NCI-H1417 (cell line): Measurements from ENCODE around the gene ANO9.
"Not testable (repeated sequence)": the region's sequence is repeated elsewhere in the genome, so short reads cannot be mapped to it uniquely, and the experiment has no call there.

Experiments used
- DNase-seq, 3 experiments: peaks; one replicate each; lab custom pipeline; 2025; lab: John Stamatoyannopoulos, UW

The ANO9 gene

DNA sequence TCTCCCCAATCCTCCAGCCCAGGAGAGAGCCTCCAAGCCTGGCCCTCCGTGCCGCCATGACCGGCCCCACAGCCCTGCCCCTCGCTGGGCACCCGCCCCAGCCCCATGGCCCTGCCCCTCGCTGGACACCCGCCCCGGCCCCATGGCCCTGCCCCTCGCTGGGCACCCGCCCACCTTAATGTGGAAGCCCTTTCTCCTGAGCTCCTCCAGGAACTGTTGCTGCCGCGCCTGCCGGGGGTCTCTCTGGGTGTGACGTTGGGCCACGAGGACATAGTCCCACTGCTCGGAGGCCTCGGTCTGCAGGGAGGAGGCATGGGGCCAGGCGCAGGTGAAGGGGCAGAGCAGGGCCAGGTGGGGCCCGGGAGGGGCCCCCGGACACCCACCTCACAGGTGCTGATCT is 8.2 kb downstream of the ANO9 start:
- DNase-seq, result no peak

DNA sequence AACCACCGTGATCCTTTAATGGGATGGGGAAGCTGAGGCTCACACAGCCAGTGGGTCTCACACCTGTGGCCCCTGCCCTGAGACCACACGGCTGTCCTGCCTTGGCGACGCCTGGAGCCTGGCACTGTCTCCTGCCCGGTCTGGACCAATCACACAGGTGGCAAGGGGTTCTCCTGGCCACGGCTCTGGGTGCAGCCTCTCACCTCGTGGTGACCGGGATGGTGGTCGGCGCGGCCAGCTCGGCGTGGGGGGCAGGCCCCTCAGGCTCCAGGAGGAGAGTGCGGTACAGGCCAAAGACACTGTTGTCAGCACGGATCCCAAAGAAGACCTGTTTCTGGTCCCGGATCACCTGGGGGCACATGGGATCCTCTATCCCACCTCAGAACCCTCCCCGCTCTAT is 8.7 kb downstream of the ANO9 start:
- no peak for DNase-seq

DNA sequence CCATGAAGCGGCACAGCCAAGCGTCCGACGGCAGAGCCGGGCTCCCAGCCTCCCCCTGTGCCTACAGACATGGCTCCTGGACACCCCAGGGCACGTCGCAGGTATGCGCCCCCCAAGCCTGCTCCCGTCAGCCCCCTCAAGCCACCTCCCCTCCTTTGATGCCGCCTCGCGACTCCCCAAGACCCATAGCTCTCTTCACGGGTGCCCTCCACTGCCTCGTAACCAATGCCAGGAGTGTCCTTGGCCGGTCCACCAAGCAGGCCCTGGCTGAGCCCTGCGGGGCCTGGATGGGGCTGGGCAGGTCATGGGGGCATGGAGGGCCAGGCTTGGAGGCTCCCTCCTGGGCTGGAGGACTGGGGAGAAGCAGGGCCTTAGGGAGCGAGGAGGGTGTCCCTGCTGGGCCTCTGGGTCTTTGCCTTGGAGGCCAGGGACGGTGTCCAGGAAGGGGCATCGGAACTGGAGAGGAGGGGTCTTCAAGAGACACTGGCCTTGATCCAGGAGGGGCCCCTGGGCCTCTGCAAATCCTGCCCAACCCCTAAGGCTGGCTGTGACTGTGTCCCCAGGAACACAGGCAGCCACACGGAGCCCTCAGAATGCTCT is 9.2 kb downstream of the ANO9 start:
- no peak for DNase-seq

DNA sequence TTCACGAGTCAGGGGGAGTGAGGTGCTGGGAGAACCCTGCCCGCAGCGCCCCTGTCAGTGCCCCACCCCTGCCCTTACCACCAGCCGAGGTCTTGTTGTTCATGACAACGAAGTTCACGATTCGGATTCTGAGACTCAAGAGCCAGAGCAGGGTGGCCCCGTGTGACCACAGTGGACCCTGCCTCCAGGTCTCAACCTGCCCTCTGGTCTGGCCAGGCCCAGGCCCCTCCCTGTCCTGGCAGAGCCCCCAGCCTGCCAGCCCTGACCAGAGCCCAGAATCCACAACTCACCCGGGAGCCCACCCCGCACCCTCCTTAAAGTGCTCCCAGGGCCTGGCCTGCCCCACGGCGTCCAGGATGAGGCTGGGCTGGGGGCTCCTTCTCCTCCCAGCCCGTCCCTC is 9.9 kb downstream of the ANO9 start:
- no peak for DNase-seq

DNA sequence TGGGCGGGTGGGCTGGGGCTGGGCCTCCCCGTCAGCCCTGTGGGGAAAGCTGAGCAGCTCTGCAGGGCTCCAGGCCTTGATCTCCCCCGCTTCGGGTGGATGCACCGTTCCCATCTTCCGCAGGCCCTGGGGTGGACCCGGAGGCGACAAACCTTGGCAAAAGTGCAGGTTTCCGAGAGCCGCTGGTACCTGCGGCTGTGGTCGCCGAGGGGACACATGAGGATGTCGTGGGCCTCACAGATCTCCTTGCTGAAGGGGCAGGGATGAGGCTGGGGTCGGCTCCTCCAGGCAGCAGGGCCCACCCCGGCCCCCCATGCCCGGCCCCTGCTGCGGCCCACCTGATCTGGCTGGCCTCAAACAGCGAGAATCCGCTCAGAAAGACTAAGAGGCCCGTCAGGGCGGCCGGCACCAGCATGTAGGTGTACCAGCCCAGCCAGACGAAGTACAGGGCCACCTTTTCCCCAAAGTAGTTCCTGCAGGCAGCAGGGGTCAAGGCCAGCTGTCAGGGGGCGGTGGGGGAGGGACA is 11.8 kb downstream of the ANO9 start:
- DNase-seq, result no peak

DNA sequence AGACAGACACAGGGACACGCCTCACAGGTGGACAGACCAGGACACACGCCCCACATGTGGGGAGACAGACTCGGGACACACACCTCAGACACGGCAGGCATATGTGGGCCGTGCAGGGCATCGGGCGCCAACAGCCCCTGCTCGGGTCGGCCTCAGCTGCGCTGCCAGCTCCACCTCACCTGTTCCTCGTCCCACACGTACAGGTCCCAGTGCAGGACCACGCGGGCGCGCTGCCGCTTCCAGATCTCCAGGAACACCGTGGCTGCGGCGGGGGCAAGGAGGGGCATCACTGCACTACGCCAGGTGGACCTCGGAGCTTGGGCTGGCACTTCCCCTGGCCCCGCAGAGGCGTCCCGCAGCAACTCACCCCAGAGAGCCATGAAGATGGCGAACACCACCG is 12.4 kb downstream of the ANO9 start:
- no peak for DNase-seq

DNA sequence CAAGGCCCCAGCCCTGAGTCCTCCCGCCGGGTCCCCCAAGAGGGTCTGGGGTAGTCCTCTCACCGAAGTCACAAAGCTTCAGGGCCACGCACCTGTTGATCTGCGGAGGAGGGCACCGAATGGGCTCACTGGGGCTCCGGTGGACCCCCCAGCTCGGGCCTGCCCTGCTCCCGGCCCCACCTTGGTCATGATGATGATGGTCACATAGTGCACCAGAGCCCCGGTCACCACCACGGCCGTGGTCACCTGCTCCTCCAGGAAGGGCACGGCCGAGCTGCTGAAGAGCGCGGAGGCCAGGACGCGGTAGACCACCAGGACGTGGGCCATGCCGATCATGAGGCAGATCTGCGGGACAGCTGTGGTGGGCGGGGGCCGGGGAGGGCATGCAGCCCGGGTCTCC is 13.5 kb downstream of the ANO9 start:
- no peak for DNase-seq

DNA sequence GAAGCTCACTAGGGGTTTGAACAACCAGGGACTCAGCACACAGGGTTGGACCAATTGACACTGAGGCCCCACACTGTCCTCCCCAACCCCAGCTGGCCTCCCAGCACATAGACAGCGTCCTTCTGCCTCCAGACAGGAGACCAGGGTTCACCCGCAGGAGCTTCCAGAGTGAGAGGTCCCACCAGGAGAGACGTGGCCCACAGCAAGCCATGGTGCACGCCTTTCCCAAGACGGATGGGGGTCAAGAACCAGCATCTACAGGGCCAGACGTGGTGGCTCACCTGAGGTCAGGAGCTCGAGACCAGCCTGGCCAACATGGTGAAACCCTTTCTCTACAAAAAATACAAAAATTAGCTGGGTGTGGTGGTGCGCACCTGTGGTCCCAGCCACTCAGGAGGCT is 15.0 kb downstream of the ANO9 start:
- no peak for DNase-seq

DNA sequence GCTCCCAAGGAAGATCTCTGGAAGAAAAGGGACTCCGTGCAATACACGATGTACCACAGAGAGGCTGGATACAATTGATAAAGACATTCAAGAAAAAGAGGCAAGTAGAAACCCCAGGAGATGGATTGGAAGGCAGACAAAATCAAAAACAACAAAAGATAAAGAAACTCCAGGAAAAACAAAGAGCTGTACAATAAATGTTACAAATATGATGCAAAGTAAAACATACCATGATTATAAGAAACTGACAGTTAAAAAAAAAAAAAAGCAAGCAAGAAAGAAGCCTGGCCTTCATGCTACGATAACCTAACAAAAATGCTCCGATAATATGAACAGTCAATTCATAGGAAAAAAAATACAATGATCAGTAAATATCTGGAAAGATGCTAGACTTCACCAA is 16.5 kb downstream of the ANO9 start:
- no peak for DNase-seq

DNA sequence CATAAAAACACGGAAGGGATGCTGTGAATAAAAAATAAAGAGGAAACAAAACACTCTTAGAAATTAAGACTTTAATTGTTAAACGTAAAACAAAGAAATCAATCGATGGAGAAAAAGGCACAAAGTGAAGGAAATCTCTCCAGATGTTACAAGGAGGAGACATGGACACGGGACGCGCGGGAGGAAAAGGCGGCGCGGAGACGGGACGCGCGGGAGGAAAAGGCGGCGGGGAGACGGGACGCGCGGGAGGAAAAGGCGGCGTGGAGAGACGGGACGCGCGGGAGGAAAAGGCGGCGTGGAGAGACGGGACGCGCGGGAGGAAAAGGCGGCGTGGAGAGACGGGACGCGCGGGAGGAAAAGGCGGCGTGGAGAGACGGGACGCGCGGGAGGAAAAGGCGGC is 17.0 kb downstream of the ANO9 start:
- DNase-seq, result not testable (repeated sequence)

DNA sequence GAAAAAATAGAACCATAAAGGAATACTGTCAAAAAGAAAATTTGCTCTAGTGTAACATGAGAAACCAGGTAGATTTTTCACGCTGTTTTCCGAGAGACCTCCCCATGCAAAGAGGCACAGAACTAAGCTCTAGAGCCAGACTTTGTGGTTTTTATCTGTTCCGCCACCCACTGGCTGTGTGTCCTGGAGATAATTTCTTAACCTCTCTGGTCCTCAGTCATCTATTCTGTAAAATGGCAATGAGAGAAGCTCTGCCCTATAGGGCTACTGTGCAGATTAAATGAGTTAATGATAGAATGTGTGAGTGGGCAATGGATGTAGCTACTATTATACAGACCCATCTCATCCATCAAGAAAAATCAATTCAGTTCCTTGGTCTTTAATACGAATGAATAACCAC is 17.6 kb downstream of the ANO9 start:
- no peak for DNase-seq

DNA sequence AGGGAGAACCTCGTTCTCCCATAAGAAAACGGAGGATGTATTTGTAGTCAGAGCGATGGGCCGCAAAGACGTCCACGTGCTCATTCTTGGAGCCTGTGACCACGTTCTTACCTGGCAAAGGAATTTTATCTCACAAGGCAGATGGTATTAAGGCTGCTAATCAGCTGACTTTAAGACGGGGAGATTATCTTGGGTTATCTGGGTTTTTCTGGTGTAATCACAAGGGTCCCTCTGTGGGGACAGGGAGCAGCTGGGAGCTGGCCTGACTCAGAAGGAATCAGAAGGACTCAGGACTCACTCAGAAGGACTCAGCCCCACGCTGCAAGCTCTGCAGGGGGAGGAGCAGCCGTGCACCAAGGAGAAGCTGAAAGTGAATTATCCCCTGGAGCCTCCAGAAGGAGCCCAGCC is 19.6 kb downstream of the ANO9 start:
- no peak for DNase-seq

DNA sequence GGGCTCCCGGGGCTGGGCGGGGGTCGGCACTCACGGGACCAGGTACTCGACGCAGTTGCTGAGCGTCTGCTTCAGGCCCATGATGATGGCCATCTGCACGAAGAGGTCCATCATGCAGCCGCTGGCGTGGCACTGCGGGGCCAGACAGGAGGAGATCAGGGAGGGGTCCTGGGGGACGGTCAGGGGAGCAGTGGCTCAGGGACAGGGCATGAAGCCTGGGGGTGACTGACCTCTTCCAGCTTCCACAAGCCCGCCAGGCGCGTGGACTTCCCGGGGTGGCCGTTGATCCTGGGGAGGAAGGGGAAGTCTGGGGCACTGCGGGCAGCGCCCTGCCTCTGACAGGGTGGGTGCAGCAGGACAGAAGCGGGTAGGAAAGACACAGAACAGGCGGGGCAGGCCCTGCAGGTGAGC is 20.9 kb downstream of the ANO9 start:
- no peak for DNase-seq

DNA sequence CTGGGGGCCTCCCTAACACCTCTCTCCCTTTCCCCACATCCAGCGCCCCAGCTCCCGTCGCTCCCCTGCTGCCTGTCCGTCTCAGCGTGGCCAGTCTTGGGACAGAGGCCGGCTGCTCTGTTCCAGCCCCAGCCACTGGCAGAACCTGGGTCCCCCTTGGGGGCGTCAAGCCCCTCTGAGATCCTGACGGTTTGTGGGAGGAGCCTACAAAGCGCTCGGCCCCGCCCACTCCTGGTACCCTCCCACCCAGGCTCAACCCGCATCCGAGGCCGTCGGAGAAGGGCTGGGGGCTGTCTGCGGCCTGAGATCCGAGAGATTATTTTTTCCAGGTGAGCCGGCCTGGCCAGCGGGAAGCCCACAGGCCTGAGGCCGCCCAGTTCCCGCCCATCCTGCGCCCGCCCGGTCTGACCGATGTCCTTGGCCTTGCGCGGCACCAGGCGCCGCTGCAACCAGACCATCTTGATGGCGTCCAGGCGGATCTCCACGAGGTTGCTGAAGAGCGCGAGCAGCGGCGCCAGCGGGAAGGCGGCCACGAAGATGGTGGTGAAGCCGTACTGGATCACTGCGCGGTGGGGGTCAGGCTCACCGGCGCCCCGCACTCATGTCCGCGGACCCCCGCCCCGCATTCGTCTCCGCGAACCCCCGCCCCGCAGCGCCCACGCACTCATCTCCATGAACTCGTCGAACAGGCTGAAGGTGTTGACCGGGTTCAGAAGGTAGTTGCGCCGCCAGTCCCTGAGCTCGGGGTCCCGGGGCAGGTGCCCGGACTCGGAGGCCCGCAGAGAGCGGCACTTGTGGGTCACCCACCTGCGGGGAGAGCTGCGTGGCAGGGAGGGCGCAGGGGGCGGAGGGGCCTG is 21.5 kb downstream of the ANO9 start:
- no peak for DNase-seq

DNA sequence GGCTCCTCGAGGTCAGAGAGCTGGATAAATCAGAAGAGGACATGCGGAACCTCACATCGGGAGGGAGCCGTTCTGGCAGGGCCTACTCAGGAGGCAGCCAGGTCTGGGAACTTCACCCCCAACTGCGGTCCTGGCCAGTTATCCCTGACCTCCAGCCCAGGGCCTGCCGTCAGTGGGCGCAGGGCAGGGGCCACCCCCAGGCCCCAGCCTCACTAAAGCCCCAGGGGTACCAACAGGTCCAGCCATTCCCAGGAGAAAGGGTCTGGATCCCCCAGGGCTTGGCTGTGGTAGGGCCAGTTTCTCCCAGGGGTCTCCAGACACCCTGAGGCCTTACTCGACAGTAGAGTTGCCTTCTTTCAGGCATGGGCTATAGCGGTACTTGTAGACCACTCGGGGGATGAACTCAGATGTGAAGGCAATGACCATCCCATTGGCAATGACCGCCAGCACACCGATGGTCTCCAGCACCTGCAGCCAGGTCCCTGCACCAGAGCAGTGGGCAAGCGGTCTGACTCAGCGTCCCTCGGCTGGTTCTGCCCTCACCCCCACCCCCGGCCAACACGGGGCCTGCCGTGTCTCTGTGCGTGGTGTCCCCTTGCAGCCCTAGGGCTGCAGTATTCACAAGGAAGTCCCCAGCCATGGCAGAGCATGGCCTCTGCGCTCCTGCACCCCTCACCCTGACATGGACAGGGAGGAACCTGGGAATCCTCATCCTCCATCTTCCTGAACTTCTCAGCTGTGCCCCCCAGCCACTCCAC is 22.4 kb downstream of the ANO9 start:
- no peak for DNase-seq

DNA sequence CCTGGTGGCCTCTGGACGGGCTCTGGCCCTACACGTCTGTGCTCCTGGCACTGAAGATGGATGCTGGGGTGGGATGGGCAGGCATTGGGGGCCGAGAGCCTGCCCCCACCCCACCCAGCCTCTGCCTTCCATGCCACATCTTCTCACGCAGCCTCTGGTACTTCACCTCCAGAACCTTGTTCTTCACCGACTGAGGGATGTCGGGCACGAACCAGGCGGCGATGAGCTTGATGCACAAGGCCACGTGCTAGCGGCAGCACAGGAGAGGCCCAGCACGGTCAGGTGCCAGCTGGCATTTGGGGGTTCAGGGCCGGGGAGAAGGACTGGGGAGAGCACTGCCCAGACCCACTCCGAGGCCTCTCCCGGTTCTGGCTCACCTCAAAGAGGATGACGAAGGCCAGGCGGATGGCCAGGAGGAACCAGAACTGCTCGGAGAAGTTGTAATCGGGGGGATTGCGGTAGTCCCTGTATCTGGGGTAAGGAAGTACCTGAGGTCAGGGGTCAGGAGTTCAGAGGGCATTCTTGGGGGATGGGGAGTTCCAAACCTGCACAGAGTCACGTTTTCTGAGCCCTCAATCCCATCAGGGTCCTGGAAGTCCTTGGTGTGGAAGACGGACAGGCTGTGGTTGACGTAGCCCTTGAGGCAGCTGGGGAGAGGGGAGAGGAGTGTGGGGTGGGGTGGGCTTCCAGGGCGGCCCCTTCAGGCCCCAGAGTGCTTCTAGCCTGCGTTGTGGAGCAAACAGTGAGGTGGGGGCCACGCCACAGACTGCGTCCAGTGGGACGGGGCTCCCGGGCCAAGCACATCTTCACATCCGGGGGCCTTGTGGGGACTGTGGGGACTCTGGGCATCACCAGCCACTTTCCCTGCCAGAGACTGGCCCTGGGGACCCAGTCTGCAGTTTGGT is 23.2 kb downstream of the ANO9 start:
- DNase-seq, result no peak

DNA sequence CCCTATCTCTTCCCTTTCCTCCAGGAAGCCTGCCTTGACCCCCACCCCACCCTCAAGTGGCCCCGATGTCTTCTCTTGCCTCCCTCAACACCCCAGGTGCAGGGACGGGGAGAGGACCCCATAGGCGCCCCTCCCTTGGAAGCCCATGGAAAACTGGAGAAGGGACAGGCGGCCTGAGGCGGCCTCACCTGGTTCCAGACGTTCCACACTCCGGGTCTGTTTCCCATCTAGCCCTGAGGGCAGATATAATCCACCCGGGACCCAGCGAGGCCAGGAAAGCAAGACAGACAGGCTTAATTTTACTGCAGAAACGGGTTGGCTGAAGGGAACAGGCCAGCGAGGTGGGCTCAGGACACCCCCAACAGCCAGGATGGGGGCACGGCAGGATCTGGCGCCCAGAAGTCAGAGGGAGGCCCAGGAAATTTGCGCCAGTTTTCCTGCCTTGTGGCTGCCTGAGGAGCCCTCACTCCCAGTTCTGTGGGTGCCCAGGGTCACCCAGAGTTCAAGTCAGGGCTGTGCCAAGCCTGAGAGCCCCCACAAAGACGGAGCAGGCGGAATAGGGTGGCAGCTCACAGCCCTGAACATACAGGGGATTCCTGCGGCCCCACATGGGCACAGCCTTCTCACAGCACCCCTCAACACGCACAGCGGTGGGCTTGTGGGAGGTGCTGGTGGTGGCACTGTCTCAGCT is 24.0 kb downstream of the ANO9 start:
- DNase-seq, result no peak

DNA sequence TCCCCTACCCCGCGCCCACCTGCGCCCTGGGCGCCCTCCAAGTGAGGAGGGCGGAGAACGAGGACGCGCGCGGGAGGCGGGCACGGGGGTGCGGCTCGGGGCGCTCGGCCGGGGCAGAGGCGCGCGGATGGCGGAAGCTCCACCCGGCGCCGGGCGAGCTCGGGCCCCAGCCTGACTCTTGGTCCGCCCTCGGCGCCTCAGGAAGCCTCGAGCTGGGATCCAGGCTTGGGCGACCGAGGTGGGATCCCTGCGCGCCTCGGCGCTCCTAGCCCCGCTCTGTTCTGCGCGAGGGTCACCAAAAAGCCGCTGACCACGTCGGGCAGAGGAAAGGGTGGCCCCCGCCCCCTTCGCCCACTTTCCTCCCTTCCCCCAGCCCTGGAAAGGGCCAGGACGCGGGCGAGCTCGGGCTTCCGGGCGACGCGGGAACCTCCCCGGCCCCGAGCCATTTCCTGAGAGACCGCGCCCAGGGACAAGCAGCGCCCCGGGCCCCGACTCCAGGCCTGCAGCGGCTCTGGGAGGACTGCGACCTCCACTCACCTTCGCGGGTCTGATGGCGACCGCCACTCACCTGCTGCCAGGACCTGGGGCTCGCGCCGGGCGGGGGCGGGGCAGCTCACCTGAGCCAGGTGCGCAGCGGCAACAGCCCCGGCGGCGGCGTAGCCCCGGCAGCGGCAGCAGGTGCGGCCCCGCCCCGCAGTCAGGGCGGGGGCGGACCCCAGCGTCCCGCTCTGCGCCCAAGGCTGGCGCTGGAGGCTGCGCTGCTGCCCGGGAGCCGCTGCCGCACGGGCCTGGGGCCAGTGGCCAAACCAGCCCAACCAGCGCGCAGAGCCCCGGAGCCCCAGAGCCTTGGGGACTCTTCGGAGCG is 24.8 kb downstream of the ANO9 start:
- DNase-seq, result peak; percentile 68 to 86 (median 86)

DNA sequence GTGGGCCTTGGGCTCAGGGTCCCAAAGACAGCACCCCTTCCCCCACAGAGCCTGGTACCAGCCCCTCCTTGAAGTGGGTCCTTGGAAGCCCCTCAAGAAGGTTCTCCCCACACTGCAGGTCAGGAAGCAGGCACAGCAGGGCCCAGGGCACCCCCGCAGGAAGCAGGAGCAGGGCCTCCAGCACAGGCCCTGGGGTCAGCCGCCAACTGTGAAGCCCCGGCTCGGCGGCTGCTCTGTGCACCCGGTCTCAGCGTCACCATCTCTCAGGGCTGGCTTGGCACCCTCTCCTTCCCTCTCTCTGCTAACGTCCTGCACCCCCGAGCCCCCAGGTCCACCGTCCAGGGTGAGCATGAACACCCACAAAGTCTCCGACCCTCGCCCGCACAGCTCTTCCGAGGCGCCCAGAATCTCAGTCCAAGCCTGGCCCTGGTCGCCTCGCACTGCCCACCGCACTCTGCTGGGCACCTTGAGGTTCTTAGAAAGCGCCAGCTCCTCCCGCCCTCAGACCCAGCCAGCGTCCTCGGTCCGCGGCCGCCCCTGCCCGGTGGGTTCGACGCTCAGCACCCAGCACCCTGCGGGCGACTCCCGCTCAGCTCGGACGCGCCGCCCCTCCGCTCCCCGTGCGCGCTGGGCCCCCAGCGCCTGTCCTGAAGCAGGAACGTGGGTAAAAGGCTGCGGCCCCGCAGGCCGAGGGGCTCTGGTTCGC is 25.6 kb downstream of the ANO9 start:
- peak in 1 of 3 experiments; percentile 43 for DNase-seq

DNA sequence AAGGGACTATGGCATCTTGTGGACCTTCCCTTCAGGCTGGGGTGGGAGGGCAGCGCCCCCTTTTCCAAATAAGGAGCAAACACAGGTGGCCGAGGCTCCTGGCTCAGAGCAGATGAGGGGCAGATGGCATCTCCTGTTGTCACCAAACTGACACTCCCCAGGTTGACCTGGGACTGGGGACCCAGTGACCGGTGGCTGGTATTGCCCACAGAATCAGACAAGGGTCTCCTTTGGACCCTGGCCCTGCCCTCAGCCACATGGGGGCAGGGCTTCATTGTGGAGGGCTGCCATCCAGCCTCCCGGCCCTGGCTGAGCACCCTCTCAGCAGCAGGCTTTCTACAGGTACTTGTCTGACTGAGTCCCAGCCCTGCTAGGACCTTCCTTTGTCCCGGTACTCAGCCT is 26.2 kb downstream of the ANO9 start:
- DNase-seq, result no peak
